ENCODE measurements around the gene SUGP2.
"Not testable (repeated sequence)": the region's sequence is repeated elsewhere in the genome, so short reads cannot be mapped to it uniquely, and the experiment has no call there.

SUGP2 gene

DNA sequence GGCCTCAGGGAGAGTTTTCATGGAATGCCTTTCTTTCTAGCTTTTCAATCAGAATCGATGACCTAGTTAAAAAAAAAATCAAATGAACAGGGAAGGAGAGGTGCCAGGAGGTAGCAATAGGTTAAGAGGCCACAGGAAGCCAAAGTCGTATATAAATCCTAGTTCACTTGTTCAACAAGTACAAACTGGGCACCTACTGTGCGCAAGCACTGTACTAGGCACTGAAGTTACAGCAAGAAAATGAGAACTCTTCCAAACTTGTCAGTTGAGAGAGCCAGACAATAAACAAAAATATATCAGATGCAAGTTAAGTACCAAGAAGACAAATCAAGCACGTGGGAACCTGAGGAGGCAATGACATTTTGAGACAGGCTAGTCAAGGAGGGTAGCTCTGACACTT lies 6.1 kb downstream of the SUGP2 start:
- CTCF ChIA-PET: no interaction called here

DNA sequence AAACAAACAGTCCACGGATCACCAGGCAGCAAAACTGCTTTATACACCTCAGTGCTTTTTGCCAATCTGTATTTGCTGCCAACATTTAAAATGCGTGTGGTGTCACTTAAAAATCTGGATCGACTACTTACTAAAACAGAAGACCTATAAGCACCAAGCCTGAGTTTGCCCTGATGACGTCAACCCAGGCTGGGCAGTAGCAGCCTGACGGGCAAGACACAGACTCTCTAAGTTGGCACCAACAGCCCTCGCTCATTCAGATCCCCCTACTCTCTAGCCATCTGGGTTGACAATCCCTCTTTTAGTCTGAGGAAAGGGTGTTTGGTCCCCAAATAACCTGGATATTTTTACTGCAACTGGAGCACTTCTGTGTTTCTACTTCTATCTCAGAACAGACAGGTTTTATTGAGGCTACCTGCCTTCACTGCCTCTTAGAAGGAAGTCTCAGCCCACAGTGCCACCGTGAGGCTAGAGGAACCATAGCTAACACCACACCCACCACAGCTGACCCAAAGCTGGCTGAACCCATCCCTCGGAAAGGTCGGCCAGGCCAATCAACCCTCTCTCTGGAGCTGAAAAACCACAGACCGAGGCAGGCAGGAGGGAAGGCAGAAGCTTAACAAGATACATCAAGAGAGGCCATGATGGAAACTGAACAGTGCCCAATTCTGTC lies 6.9 kb downstream of the SUGP2 start:
- no peak overlapping the region for H3K27ac ChIP-seq
- CTCF ChIA-PET: no interaction called here
- POLR2A ChIA-PET (ENCODE audit: low non-redundant PET): no interaction called here
- TF ChIP-seq, protein P1, sequence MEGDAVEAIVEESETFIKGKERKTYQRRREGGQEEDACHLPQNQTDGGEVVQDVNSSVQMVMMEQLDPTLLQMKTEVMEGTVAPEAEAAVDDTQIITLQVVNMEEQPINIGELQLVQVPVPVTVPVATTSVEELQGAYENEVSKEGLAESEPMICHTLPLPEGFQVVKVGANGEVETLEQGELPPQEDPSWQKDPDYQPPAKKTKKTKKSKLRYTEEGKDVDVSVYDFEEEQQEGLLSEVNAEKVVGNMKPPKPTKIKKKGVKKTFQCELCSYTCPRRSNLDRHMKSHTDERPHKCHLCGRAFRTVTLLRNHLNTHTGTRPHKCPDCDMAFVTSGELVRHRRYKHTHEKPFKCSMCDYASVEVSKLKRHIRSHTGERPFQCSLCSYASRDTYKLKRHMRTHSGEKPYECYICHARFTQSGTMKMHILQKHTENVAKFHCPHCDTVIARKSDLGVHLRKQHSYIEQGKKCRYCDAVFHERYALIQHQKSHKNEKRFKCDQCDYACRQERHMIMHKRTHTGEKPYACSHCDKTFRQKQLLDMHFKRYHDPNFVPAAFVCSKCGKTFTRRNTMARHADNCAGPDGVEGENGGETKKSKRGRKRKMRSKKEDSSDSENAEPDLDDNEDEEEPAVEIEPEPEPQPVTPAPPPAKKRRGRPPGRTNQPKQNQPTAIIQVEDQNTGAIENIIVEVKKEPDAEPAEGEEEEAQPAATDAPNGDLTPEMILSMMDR (conservative IDR thresholded peaks at IDR 0.05; ENCODE audit: low read depth): no peak
- DNase-seq (ENCODE audit: low spot score): no peak

More for the DNA sequence above, 6.1 kb downstream of the SUGP2 start:
- no peak overlapping the region for H3K27ac ChIP-seq
- POLR2A ChIA-PET (ENCODE audit: low non-redundant PET): no interaction called here
- no peak for DNase-seq (ENCODE audit: low spot score)
- TF ChIP-seq, protein P1 (conservative IDR thresholded peaks at IDR 0.05; ENCODE audit: low read depth): no peak

DNA sequence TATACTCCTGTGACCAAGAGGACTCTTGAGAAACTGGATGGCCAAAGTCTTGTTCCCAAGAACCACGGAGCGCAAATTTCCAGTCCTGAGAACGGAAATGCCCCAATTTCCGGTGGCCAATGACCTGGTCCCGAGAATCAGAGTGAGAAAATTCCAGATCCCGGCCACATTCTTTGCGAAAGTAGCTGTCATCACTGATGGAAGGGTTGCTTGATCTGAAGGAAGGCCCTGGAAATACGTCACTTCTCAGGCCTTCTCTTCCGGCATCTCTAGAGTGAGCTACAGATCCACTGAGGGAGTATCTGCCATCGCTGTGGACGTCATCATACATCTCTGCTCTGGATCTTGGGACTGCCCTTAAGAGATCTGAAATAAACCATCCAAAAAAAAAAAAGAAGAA lies 7.5 kb downstream of the SUGP2 start:
- ChIA-PET POLR2A (ENCODE audit: low non-redundant PET) (no interaction called here), CTCF (interaction anchor here (0.7 to 1.2 kb wide), 2 partner anchors 13 to 30 kb away, joined by 3 read pairs; no protein-coding TSS in a partner anchor)
- TF ChIP-seq, protein P1 (conservative IDR thresholded peaks at IDR 0.05; ENCODE audit: low read depth): no peak
- H3K27ac ChIP-seq: no peak overlapping the region
- no peak for DNase-seq (ENCODE audit: low spot score)

DNA sequence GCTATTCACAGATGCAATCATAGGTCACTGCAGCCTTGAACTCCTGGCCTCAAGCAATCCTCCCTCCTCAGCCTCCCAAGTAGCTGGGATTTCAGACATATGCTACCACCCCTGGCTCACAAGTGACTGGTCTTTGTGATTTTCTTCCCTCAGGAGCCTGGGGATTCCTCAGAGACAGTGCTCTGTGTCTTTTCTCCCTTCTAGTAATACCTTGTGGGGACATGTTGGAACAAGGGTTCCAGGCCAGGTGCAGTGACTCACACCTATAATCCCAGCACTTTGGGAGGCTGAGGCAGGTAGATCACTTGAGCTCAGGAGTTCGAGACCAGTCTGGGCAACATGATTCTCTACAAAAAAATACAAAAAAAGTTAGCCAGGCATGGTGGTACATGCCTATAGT lies 9.9 kb downstream of the SUGP2 start:
- POLR2A ChIA-PET (ENCODE audit: low non-redundant PET): not testable (repeated sequence)

DNA sequence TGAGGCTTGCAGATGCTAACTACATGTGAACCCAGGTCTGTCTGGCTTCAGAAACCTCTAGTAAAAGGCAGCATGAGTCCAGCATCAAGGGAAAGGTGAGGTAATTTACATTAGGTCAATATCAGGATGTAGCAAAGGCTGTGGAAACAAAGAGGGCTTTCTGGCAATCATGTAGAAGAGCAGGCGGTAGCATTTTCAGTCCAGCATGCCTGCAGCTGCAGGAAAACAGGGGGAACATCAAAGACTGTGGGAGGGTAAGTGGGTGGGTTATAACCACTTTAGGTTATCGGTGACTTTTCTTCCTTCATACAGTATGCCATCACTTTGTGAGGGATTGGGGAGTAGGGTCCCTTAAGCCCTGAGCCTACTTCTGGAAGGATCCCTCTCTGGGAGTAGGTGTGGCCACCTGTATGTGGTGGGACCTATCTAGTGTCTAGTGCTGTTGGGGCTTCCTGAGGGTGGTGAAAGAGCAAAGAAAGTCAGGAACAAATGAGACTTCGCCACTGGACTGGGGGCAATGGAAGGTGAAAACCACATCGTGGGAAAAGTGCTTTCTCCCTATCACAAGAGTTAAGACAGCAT lies 10.8 kb downstream of the SUGP2 start:
- POLR2A ChIA-PET (ENCODE audit: low non-redundant PET): no interaction called here
- CTCF ChIA-PET: interaction anchor here (0.6 to 0.7 kb wide), 2 partner anchors 493 to 566 kb away, joined by 4 to 5 read pairs; no protein-coding TSS in a partner anchor
- H3K27ac ChIP-seq: peak overlapping the region; percentile 17
- TF ChIP-seq, protein P1 (conservative IDR thresholded peaks at IDR 0.05; ENCODE audit: low read depth): no peak
- DNase-seq (ENCODE audit: low spot score): no peak

More for the DNA sequence above, 9.9 kb downstream of the SUGP2 start:
- not testable (repeated sequence) for DNase-seq (ENCODE audit: low spot score)
- peak overlapping the region; percentile 54 for H3K27ac ChIP-seq
- CTCF ChIA-PET: interaction anchor here (0.6 kb wide), 1 partner anchor 565 kb away, joined by 4 read pairs; no protein-coding TSS in a partner anchor

DNA sequence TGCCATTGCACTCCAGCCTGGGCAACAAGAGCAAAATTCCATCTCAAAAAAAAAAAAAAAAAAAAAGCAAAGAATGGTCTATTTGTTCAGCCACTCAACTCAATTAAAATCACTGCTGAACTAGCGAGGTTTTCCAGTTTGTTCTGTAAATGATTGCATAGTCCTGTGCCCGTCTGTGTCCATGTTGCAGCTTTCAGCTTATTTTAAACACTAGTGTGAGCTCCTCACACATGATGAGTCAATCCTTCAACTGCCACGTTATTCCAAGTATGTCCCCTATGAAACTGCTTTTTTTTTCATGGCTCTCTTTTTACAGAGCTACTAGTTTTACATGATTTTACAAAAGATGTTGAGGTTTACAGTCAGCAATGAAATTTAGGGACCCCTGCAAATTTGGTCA lies 12.2 kb downstream of the SUGP2 start:
- no peak overlapping the region for H3K27ac ChIP-seq
- POLR2A ChIA-PET (ENCODE audit: low non-redundant PET): no interaction called here
- CTCF ChIA-PET: no interaction called here
- TF ChIP-seq, protein P1 (conservative IDR thresholded peaks at IDR 0.05; ENCODE audit: low read depth): no peak
- no peak for DNase-seq (ENCODE audit: low spot score)

DNA sequence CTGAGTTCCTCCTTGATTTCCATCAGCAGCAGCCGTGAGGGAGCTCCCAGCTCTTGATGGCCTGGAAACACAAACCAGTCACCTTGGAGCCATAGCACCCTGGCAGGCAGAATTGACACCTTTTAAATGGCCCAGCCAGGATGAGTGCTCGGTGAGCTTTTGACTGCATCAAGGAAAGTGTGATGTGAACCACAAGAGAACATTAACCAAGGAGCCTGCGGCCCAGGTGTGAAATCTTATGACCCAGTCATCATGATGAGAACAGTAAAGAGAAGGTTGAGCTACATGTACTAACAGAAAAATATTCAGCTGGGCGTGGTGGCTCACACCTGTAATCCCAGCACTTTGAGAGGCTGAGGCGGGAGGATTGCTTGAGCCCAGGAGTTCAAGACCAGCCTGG lies 22.8 kb downstream of the SUGP2 start:
- ChIA-PET POLR2A (ENCODE audit: low non-redundant PET) (no interaction called here), CTCF (no interaction called here)
- DNase-seq (ENCODE audit: low spot score): no peak
- H3K27ac ChIP-seq: peak overlapping the region; percentile 54
- TF ChIP-seq, protein P1 (conservative IDR thresholded peaks at IDR 0.05; ENCODE audit: low read depth): no peak
